Mononuclear cell (primary cell): ENCODE results near the gene DNAJC13. TPM values are rescaled to one million over a fixed set of nuclear protein-coding genes. Genes with fewer than 3 reads are reported as not detected.

Experiments used
- H3K27me3 ChIP-seq: 2 replicates; pipeline ENCODE4 v1.6.0; 2011; ENCODE audit warnings: low read length, control low read depth; ENCODE audit not compliant: insufficient read depth
- H3K4me1 ChIP-seq: 2 replicates; pipeline ENCODE4 v1.5.1; 2011; ENCODE audit warnings: mild to moderate bottlenecking, low read length, control low read depth; ENCODE audit not compliant: insufficient read depth
- H3K4me3 ChIP-seq: 2 replicates; pipeline ENCODE4 v1.5.1; 2011; ENCODE audit warnings: mild to moderate bottlenecking, low read length, moderate library complexity
- H3K9me3 ChIP-seq: 2 replicates; pipeline ENCODE4 v1.5.1; 2011; ENCODE audit warnings: low read depth, mild to moderate bottlenecking, control low read depth, low read length
- total RNA-seq: library from RNA; depleted of rRNA; stranded (reverse); fragments of >200 nt; gene quantifications from one replicate; pipeline ENCODE4 v1.2.3, GENCODE V29; 2012

The DNAJC13 gene
- total RNA-seq, 1 donor: 17.7 TPM

- no peaks in the 10 kb centered on the region for H3K4me1 ChIP-seq
These were observed 68.8 kb downstream of the DNAJC13 start for GRCh38 chr3:132486099-132486498.

GRCh38 chr3:132488151-132488550, 70.8 kb downstream of the DNAJC13 start:
- Histone ChIP-seq H3K27me3 (no peaks in the 10 kb centered on the region), H3K4me3 (no peak overlapping the region), H3K4me1 (no peaks in the 10 kb centered on the region), H3K9me3 (no peaks in the 10 kb centered on the region)

More at GRCh38 chr3:132486099-132486498, 68.8 kb downstream of the DNAJC13 start:
- H3K9me3 ChIP-seq: no peaks in the 10 kb centered on the region
- no peak overlapping the region for H3K4me3 ChIP-seq
- H3K27me3 ChIP-seq: no peaks in the 10 kb centered on the region

- Histone ChIP-seq H3K27me3 (no peaks in the 10 kb centered on the region), H3K9me3 (no peaks in the 10 kb centered on the region), H3K4me1 (no peaks in the 10 kb centered on the region), H3K4me3 (no peak overlapping the region)
These were observed 81.8 kb downstream of the DNAJC13 start for GRCh38 chr3:132499071-132499470.

GRCh38 chr3:132503559-132503958, 86.3 kb downstream of the DNAJC13 start:
- Histone ChIP-seq H3K4me3 (no peak overlapping the region), H3K27me3 (no peaks in the 10 kb centered on the region), H3K4me1 (no peaks in the 10 kb centered on the region), H3K9me3 (no peaks in the 10 kb centered on the region)

- Histone ChIP-seq H3K4me1 (no peaks in the 10 kb centered on the region), H3K9me3 (no peaks in the 10 kb centered on the region), H3K4me3 (no peak overlapping the region), H3K27me3 (no peaks in the 10 kb centered on the region)
These were observed 87.2 kb downstream of the DNAJC13 start for GRCh38 chr3:132504375-132504933.

GRCh38 chr3:132507657-132508056, 90.4 kb downstream of the DNAJC13 start:
- no peaks in the 10 kb centered on the region for H3K27me3 ChIP-seq
- no peaks in the 10 kb centered on the region for H3K9me3 ChIP-seq
- no peaks in the 10 kb centered on the region for H3K4me1 ChIP-seq
- H3K4me3 ChIP-seq: no peak overlapping the region

- no peaks in the 10 kb centered on the region for H3K9me3 ChIP-seq
- H3K4me3 ChIP-seq: no peak overlapping the region
- H3K27me3 ChIP-seq: no peaks in the 10 kb centered on the region
- H3K4me1 ChIP-seq: no peaks in the 10 kb centered on the region
These were observed 91.8 kb downstream of the DNAJC13 start for GRCh38 chr3:132509096-132509495.

GRCh38 chr3:132509506-132509905, 92.2 kb downstream of the DNAJC13 start:
- no peak overlapping the region for H3K4me3 ChIP-seq
- no peaks in the 10 kb centered on the region for H3K4me1 ChIP-seq
- H3K9me3 ChIP-seq: no peaks in the 10 kb centered on the region
- H3K27me3 ChIP-seq: no peaks in the 10 kb centered on the region

- H3K27me3 ChIP-seq: no peaks in the 10 kb centered on the region
- no peaks in the 10 kb centered on the region for H3K4me1 ChIP-seq
- H3K9me3 ChIP-seq: no peaks in the 10 kb centered on the region
- H3K4me3 ChIP-seq: no peak overlapping the region
These were observed 95.8 kb downstream of the DNAJC13 start for GRCh38 chr3:132513057-132513456.

GRCh38 chr3:132517311-132517710, 100.0 kb downstream of the DNAJC13 start:
- Histone ChIP-seq H3K4me3 (no peak overlapping the region), H3K27me3 (no peaks in the 10 kb centered on the region), H3K4me1 (no peaks in the 10 kb centered on the region), H3K9me3 (no peaks in the 10 kb centered on the region)

GRCh38 chr3:132519914-132520313, 102.6 kb downstream of the DNAJC13 start:
- H3K4me1 ChIP-seq: no peaks in the 10 kb centered on the region
- no peaks in the 10 kb centered on the region for H3K9me3 ChIP-seq
- no peak overlapping the region for H3K4me3 ChIP-seq
- no peaks in the 10 kb centered on the region for H3K27me3 ChIP-seq

GRCh38 chr3:132521901-132522300, 104.6 kb downstream of the DNAJC13 start:
- Histone ChIP-seq H3K27me3 (no peaks in the 10 kb centered on the region), H3K4me1 (no peaks in the 10 kb centered on the region), H3K4me3 (no peak overlapping the region), H3K9me3 (no peaks in the 10 kb centered on the region)

- H3K9me3 ChIP-seq: no peaks in the 10 kb centered on the region
- no peak overlapping the region for H3K4me3 ChIP-seq
- no peaks in the 10 kb centered on the region for H3K4me1 ChIP-seq
- no peaks in the 10 kb centered on the region for H3K27me3 ChIP-seq
These were observed 105.1 kb downstream of the DNAJC13 start for GRCh38 chr3:132522353-132522752.

GRCh38 chr3:132530624-132531023, 113.3 kb downstream of the DNAJC13 start:
- Histone ChIP-seq H3K27me3 (no peaks in the 10 kb centered on the region), H3K4me3 (no peak overlapping the region), H3K4me1 (no peaks in the 10 kb centered on the region), H3K9me3 (no peaks in the 10 kb centered on the region)

GRCh38 chr3:132535575-132536441, 118.5 kb downstream of the DNAJC13 start:
- H3K4me1 ChIP-seq: no peaks in the 10 kb centered on the region
- no peak overlapping the region for H3K4me3 ChIP-seq
- H3K27me3 ChIP-seq: no peaks in the 10 kb centered on the region
- no peaks in the 10 kb centered on the region for H3K9me3 ChIP-seq
